SW480 (cell line): ENCODE data around the gene SPATA33.
"Not testable (repeated sequence)": the region's sequence is repeated elsewhere in the genome, so short reads cannot be mapped to it uniquely, and the experiment has no call there.

ENCODE experiments used
- DNase-seq: peaks from one replicate; pipeline ENCODE4 v3.0.0-alpha.2; 2016; ENCODE audit warnings: low spot score

SPATA33 gene

DNA sequence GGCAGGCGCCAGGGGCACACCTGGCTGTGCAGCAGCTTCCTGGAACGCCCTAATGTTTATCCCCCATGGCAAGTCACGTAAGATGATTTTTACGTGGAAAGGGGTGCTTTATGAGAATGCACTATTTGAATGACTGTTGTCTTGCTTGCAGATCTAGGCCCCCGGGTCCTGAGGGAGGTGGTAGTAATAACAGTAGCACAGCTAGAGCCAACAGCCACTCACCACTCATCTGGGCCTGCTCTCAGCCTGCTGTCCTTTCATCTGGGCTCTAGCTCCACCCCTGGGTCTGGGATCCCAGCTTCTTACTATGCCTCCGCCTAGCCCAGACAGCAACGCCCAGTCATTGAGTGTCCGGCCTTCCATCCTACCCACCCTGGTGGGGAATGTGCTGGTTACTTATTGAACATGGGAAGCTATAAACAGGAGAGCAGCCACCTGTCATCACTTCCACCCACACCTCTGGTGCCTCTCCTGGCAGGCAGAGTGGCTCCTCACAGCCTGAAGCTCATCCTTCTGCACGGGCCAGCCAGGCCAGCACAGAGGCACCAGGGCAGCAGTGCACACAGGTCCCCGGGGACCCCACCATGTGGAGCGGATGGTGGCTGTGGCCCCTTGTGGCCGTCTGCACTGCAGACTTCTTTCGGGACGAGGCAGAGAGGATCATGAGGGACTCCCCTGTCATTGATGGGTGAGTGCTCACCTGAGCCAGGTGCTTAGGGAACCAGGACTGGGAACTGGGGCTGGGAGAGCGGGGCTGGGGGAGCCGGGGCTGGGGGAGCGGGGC, 27.6 kb upstream of the SPATA33 start:
- DNase-seq = no peak

DNA sequence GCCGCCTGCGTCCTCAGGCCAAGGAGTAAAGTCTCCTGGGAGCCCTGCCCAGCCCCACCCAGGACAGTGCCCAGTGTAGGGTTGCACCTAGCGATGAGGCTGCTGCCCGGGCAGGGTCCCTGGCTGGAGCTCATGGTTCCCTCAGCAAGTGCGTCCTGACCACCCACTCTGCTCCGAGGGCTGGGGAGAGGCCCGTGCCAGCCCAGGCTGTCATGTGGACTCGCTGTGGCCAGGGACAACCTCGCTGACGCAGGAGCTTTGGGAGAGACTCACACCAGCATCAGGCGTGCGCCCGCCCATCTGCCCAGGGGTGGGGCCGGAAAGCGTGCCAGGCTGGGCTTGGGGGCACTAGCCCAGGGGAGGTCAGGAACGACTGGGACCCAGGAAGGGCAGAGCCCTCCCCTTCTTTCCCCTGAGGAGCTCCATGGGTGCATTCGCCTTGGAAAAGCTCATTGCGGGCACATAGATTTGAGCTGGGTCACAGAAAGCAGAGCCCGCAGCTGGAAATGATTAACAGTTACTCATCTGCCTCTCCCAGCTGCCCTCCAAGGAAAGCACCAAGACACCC, 24.5 kb upstream of the SPATA33 start:
- DNase-seq = no peak

DNA sequence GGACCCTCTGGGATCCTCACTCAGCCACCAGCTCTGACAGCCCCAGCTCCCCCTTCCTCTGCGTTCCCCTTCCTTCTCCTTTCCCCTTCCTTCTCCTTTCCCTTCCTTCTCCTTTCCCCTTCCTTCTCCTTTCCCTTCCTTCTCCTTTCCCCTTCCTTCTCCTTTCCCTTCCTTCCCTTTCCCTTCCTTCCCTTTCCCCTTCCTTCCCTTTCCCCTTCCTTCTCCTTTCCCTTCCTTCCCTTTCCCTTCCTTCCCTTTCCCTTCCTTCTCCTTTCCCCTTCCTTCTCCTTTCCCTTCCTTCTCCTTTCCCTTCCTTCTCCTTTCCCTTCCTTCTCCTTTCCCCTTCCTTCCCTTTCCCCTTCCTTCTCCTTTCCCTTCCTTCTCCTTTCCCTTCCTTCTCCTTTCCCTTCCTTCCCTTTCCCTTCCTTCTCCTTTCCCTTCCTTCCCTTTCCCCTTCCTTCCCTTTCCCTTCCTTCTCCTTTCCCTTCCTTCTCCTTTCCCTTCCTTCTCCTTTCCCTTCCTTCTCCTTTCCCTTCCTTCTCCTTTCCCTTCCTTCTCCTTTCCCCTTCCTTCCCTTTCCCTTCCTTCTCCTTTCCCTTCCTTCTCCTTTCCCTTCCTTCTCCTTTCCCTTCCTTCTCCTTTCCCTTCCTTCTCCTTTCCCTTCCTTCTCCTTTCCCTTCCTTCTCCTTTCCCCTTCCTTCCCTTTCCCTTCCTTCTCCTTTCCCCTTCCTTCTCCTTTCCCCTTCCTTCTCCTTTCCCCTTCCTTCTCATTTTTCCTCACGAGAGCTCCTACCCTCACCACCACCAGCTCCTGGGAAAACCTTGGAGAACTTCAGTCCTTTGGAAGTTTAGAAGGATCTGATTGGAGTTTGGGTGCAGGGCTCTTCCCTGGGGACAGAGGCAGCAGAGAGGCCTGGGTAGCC, 22.9 kb upstream of the SPATA33 start:
- not testable (repeated sequence) for DNase-seq

DNA sequence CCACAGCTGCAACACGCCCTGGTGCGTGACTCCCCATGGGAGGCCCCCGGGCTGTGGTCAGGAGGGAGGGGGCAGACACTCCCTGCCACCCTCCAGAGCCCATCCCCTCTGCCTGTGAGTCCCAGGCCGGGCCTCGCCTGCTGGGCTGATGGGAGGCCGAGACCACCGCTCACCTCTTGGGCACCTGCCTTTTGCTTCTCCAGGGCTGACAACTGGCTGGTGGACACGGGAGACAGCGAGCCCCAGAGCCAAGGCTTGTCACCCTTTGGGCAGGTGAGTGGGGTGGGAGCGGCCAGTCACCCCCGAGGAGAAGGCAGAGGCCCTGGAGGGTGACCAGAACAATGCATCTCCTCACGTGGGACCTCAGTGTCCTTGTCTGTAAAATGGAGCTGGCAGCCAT, 21.0 kb upstream of the SPATA33 start:
- no peak for DNase-seq

DNA sequence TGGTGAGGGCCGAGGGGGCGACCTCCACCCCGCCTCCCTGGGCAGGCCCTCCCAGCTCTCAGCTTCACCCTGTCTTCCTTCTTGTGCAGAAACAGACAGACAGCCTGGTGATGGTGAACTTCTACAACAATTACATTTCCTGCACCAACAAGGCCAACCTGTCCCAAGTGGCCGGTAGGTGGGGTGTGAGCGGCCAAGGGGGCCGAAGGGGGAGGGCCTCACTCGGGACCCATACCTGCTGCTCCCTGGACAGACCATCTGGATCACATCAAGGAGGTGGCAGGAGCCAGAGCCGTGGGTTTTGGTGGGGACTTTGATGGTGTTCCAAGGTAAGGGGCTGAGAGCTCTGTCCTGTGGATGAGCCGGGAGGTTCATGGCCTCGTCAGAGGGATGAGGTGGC, 20.3 kb upstream of the SPATA33 start:
- DNase-seq = no peak

DNA sequence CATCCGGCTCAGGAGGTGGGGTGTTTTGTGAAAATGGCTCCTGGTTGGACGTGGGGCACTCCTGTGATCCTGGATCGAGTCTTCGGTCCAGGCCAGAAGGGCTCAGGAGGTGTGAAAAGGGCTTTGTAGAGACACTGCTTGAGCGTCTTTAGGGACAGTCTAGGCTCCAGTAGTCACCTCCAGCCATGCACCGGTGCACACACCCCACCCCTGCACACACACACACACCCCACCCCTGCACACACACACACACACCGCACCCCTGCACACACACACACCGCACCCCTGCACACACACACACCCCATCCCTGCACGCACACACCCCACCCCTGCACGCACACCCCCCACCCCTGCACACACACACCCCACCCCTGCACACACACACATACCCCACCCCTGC, 19.2 kb upstream of the SPATA33 start:
- no peak for DNase-seq

DNA sequence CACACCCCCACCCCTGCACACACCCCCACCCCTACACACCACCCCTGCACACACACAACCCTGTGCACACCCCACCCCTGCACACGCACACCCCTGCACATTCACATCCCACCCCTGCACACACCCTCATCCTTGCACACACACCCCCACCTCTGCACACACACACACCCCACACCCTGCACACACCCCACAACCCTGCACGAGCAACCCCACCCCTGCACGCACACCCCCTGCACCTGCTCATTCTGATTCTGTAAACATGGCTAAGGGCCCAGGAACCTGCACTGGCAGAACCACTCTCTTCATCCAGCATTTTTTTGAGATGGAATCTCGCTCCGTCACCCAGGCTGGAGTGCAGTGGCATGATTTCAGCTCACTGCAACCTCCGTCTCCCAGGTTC, 18.3 kb upstream of the SPATA33 start:
- DNase-seq = no peak

DNA sequence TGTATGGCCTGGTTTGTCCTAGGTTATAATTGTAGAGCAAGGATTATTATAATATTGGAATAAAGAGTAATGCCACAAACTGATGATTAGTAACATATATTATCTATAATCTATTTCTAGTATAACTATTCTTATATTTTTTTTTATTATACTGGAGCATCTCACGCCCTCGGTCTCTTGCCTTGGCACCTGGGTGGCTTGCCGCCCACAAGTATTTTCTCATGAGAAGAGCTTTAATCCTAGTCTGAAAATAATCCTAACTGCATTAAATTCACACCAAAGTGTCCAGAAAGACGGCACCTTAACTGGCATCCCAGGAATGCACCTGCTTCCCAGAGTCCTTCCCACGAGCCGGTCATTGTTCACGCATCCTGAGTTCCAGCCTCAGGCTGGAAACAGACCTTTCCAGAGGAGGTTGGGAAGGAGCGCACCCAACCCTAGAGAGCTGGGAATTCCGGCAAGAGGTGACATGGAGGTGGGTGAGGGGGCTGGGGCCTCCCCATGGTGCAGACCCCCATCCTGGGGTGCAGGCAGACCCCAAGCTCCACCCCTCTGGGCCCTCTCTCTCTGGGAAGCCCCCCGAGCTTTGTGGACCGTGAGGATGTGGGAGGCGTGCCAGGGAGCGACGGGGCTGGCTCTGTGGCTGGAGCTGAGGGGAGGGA, 16.0 kb upstream of the SPATA33 start:
- no peak for DNase-seq

DNA sequence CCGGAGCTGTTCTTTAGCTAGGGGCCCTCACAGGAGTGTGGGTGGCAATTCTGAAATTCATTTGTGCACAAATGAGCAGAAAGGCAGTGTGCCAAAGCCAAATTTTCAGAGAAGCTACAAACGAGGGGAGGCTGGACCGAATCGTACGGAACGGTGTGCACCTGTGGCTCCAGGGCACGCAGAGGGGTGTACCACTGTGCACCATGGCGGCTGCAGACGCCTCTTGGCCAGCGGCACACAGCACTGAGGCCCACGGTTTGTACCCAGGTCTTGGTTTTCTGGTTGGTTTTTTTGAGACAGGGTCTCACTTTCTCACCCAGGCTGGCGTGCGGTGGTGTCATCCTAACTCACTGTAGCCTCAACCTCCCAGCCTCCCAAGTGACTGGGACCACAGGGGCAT, 15.1 kb upstream of the SPATA33 start:
- DNase-seq = no peak

DNA sequence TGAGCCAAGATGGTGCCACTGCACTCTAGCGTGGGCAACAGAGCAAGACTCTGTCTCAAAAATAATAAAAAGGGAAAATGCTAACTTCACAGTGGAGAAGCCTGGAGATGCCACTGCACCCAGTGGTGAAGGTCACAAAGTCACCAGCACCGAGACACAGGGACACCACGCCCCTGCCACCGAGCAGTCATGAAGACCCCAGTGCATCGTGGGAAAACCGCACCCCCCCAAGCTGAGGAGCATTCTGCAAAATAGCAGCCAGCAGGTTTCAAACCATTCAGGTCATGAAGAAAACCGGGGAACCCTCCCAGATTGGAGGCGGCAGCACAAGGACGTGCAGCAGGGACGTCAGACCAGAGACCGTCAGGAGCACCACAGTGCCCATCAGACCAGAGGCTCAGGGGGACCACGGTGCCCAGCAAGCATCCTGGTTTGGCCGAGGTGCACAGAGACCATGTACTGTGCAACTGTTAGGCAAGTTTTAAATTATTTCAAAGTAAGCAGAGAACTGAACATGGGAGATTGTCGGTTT, 13.8 kb upstream of the SPATA33 start:
- no peak for DNase-seq

DNA sequence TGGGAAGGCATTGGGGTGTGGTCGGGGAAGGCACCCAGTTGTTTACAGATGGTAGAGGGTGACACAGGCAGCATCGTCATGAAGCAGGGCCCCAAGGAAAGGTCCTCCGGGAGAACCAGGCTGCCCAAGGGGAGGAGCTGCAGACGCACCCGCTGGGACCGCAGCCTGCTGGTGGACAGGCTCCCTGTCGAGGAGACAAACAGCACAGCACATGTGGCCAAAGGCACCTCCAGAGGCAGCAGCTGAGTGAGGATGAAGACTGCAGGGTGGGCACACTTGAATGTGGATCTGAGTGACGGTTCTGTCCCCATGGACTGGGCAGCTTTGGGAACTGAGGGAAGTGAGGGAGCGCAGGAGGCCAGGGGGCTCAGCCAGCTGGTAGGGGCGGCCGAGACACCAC, 12.5 kb upstream of the SPATA33 start:
- DNase-seq = no peak

DNA sequence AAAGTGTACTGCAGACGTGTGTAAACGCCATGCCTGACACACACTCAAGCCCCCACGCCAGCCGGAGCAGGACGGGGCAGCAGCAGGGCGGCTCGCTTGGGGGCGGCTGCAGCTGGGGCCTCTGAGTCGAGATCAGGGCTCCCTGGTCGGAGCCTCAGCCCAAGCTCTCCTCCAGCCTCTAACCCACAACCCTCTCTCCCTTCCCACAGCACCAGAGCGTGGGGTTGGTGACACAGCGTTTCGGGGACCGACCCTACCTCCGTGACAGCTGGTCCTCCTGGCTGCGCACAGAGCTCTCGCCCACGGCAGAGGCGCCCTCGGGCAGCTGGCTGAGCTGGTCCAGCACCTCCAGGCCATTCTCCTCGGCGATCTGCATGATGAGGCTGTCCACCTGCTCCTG, 11.4 kb upstream of the SPATA33 start:
- DNase-seq = no peak

DNA sequence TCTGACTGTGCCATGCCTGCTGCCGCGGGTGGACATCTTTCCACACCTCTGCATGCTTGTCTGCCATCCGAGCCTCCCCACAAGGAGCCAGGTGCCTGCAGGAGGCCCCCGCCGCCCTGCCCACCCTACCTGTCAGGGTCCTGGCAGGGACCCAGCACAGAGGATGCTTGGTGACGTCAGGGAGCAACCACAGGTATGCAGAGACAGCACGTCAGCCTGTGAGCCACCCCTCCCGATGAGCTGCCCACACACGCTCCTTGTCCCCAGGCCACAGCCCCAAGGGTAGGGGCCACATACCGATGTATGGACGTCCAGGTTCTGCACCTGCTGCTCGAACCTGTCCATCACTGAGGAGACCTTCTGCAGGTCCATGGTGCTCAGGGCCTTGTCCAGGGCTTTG, 10.7 kb upstream of the SPATA33 start:
- DNase-seq = no peak

DNA sequence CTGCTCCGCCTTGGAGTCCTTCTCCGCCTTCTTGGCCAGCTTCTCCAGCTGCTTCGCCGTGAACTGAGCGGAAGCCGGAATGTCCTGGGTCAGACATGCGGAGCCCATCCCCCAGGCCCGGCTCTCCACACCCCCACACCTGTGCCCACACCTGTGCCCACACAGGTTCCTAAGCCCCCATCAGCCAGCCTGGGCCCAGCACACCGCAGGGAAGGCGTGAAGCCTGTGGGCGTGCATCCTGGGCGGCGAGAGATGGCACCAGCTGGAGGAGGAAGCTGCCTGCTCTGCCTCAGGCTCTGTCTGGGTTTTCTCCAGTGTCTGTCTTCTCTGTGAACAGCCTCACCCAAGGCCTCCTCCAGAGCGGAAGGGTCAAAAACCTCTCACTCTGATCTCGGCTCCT, 6.1 kb upstream of the SPATA33 start:
- DNase-seq = no peak

DNA sequence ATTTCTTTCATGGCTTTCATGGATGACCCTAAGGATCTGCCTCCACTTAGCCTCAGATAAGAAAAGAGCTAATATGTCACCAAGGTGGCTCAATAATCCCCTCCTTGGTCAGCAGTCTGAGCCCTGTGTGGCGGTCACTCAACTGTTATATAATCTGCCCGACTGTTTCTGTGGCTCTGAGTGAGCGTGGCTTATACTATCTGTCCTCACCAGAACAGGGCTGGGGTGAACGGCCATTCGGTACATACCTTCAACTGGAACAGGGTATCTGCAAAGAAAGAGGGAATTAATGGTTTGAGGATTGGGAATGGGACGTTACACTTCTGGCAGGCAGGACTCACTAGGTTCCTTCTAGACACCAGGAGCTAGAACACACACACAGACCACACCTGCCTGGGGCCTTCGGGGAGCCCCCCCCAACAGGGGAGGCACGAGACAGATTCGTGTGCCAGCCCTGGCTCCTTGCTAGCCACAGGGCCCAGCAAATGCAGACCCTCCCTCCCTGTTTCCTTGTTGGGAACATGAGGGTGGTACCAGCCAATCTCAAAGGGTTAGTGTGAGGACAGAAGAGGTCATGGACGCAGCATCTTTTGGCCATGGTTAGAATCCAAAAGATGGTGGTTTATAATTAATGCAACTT, 3.9 kb upstream of the SPATA33 start:
- no peak for DNase-seq

DNA sequence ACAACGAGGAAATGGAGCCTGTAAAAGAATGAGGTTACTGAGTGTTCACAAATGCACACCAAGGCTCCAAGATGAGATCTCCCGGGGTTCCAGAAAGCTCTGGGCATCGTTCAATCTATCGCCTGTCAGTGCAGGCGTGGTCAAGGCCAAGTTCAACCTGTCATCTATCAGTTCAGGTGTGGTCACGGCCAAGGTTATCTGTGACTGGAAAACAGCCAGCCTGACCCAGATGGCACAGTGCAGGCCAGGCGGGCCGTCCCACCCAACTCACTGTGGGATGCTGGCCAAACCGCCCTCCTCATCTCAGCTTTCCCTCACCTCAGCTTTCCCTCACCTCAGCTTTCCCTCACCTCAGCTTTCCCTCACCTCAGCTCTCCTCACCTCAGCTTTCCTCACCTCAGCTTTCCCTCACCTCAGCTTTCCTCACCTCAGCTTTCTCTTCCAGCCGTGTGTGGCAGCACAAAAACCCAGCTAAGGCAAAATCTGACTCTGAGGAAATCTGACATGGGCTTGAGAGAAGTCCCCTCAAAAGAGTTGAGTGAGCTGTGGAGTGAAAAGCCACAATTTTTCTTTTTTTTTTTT, 2.5 kb upstream of the SPATA33 start:
- no peak for DNase-seq

DNA sequence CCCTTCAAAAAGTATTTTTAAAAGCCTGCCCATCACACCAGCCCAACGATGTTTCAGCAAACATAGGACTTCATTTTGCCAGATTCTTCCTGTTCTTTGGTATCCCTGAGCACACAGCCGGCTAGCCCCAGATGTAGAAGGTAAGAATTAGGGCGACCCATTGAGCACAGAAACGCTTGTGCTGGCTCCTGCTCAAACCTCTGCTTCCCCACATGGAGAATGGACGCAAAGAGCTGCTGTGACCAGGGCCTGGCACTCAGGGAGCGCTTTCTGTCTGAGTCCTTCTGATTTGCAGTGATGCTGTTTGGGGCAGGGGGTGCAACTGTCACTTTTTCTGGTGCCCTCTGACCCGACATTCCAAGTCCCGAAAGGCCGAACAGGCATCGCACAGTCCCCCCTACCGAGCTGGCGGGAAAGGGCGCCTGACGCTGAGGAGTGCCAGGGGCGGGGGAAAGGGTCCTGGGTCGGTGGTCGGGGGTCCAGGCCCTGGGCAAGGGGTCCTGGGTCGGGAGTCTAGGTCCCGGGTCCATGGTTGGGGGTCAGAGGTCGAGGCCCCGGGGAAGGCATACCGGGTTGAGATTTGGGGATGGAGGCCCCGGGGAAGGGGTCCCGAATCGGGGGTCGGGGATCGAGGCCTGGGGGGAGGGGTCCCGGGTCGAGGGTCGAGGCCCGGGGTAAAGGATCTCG, 1.1 kb upstream of the SPATA33 start:
- DNase-seq = no peak

DNA sequence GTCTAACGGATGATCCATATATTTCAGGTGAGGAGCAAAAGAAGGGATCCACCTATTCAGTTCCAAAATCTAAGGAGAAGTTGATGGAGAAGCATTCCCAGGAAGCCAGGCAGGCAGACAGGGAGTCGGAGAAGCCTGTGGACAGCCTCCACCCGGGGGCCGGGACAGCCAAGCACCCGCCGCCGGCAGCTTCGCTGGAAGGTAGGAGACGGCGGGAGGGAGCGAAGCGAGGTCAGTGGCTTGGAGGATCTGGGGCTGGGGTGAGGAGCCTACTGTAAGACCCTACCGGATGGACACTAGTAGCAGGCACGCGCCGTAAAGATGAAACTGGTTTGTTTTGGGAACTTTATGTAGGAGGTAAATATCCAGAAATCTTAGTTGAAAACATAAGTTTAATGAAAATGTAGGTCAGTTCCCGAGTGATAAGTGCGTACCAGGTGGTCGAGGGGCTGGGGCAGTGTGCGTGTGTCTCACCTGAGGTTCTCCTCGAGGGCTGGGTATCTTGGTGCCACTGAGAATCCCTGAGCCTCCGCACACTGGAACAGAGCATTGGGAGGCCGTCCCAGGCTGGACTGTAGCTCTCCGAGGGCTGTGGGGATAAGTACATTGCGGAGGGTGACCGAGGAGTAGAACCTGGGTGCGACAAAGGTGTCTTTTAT, 714 bp downstream of the SPATA33 start:
- DNase-seq = peak; percentile 37

DNA sequence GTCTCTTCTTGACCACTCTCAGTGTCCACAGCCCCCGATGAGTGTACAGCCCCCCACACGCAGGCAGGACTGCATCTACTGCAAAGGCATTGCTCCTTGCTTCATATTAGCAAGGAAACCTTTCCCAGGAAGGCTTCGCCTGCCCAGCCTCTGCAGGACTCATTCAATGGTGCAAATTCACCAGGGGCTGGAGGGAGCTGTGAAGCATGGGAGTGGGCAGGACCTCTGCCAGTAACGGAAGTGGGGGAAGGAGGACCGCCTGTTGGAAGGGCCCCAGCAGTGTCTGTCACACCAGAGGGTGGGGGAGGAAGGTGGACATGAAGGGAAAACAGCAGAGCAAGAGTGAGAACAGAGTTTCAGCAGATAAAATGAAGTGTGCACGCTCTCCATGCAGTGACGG, 2.5 kb downstream of the SPATA33 start:
- DNase-seq = no peak

DNA sequence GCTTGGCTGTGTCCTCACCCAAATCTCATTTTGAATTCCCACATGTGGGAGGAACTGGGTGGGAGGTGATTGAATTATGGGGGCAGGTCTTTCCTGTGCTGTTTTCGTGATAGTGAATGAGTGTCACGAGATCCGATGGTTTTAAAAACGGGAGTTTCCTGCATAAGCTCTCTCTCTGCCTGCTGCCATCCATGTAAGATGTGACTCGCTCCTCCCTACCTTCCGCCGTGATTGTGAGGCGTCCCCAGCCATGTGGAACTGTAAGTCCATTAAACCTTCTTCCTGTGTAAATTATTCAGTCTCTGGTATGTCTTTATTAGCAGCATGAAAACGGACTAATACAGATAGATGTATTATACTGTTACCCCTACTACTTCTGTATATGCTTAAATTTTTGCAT, 3.6 kb downstream of the SPATA33 start:
- no peak for DNase-seq
